HG03097 (cell line): ENCODE data around the gene OBI1.

Source experiments
- ATAC-seq: cut with Tn5 transposase; IDR thresholded peaks from one replicate; pipeline ENCODE4 v1.9.1; 2021; ENCODE audit not compliant: unreplicated experiment, low FRiP score

The OBI1 gene

GRCh38 chr13:78593129-78593528 lies 65.8 kb downstream of the OBI1 start:
- ATAC-seq, result no peak

GRCh38 chr13:78592584-78592983 lies 66.4 kb downstream of the OBI1 start:
- ATAC-seq, result no peak

GRCh38 chr13:78589206-78589605 lies 69.7 kb downstream of the OBI1 start:
- no peak for ATAC-seq

GRCh38 chr13:78587395-78587794 lies 71.6 kb downstream of the OBI1 start:
- ATAC-seq, result no peak

- ATAC-seq, result no peak
Observed at GRCh38 chr13:78586706-78587105, 72.2 kb downstream of the OBI1 start.

- ATAC-seq, result no peak
Observed at GRCh38 chr13:78576261-78576660, 82.7 kb downstream of the OBI1 start.

GRCh38 chr13:78572459-78572858 lies 86.5 kb downstream of the OBI1 start:
- ATAC-seq, result no peak

- ATAC-seq, result no peak
Observed at GRCh38 chr13:78569029-78569428, 89.9 kb downstream of the OBI1 start.

- ATAC-seq, result no peak
Observed at GRCh38 chr13:78566631-78567030, 92.3 kb downstream of the OBI1 start.
